HG03066 (cell line): ENCODE results near the gene SLC25A53.
A peak's percentile ranks its signal among the peaks of the same experiment; 100 is the strongest.

Source experiments
- ATAC-seq: cut with Tn5 transposase; IDR thresholded peaks from one replicate; pipeline ENCODE4 v1.9.1; 2021; ENCODE audit warnings: low read depth; ENCODE audit not compliant: unreplicated experiment

SLC25A53 gene

GRCh38 chrX:104135677-104136076, 21.1 kb downstream of the SLC25A53 start:
- no peak for ATAC-seq

- no peak for ATAC-seq
Observed at GRCh38 chrX:104134583-104135261, 22.1 kb downstream of the SLC25A53 start.

GRCh38 chrX:104130808-104131207, 26.0 kb downstream of the SLC25A53 start:
- no peak for ATAC-seq

- no peak for ATAC-seq
Observed at GRCh38 chrX:104126856-104127255, 30.0 kb downstream of the SLC25A53 start.

GRCh38 chrX:104122829-104123228, 34.0 kb downstream of the SLC25A53 start:
- no peak for ATAC-seq

GRCh38 chrX:104118765-104119164, 38.0 kb downstream of the SLC25A53 start:
- ATAC-seq, result no peak

GRCh38 chrX:104117759-104118158, 39.0 kb downstream of the SLC25A53 start:
- ATAC-seq, result no peak

- peak; percentile 43 for ATAC-seq
Observed at GRCh38 chrX:104113222-104113965, 43.4 kb downstream of the SLC25A53 start.

- ATAC-seq, result peak; percentile 64
Observed at GRCh38 chrX:104112326-104112951, 44.4 kb downstream of the SLC25A53 start, which contains the start of gene ZCCHC18. TSS of gene ZCCHC18 (plus strand) at chrX:104112523. CDS start at chrX:104114112, 1,589 bp downstream.

GRCh38 chrX:104110491-104111240, 46.1 kb downstream of the SLC25A53 start:
- peak; percentile 48 for ATAC-seq

GRCh38 chrX:104108955-104109354, 47.9 kb downstream of the SLC25A53 start:
- ATAC-seq, result no peak

GRCh38 chrX:104105330-104106262, 51.2 kb downstream of the SLC25A53 start:
- ATAC-seq, result no peak

GRCh38 chrX:104104676-104105075, 52.1 kb downstream of the SLC25A53 start:
- no peak for ATAC-seq

GRCh38 chrX:104098919-104099318, 57.9 kb downstream of the SLC25A53 start:
- ATAC-seq, result no peak

- peak; percentile 83 for ATAC-seq
Observed at GRCh38 chrX:104098151-104098808, 58.5 kb downstream of the SLC25A53 start.

- no peak for ATAC-seq
Observed at GRCh38 chrX:104085919-104086318, 70.9 kb downstream of the SLC25A53 start.

- ATAC-seq, result no peak
Observed at GRCh38 chrX:104085477-104085876, 71.3 kb downstream of the SLC25A53 start.

GRCh38 chrX:104084534-104085277, 72.1 kb downstream of the SLC25A53 start:
- ATAC-seq, result no peak
